Measurements from ENCODE around the gene PRR12. TPM values are rescaled to one million over a fixed set of nuclear protein-coding genes. Genes with fewer than 3 reads are reported as not detected.

The PRR12 gene
- total and polyA plus RNA-seq, 2 donors (not counting 3 experiments of a cell fraction or from before 2014, with no cell fraction given) = 1.9 to 37.0 TPM

DNA sequence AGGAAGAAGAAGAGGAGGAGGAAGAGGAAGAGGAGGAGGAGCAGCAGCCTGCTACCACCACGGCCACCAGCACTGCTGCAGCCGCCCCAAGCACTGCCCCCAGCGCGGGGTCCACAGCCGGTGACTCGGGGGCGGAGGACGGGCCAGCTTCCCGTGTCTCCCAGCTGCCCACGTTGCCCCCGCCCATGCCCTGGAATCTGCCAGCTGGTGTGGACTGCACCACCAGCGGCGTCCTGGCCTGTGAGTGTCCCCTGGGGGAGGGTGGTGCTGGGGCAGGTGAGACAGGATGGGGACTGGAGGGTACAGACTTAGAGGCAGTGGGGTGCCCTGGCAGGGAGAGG lies 62.5 kb downstream of the PRR12 start:
- POLR2A ChIA-PET = no interaction called here
- Histone ChIP-seq H2AFZ (ENCODE audit: low read depth, low read length) (no peak overlapping the region), H3K9me3 (replicated peaks; ENCODE audit: control insufficient read depth, insufficient read depth, low read length) (no peaks in the 10 kb centered on the region), H3K9me1 (replicated peaks; ENCODE audit: control insufficient read depth, extremely low read depth, insufficient read depth, low read length) (no peaks in the 10 kb centered on the region), H3K27ac (ENCODE audit: insufficient read depth, low read depth, low read length) (no peak overlapping the region), H3K4me2 (ENCODE audit: insufficient read depth, low read length) (no peak overlapping the region), H4K20me1 (replicated peaks; ENCODE audit: control insufficient read depth, extremely low read depth, insufficient read depth, low read length) (no peaks in the 10 kb centered on the region), H3K9ac (replicated peaks; ENCODE audit: extremely low read depth, insufficient read depth, low read length) (no peak overlapping the region), H3K36me3 (ENCODE audit: control insufficient read depth in 2 of 2, extremely low read depth in 1 of 2, insufficient read depth in 2 of 2, low read length in 2 of 2) (peaks cover 15 to 60% of the 10 kb centered on the region in 2 experiments), H3K4me1 (ENCODE audit: control insufficient read depth, extremely low read depth, insufficient read depth, low read length) (no peaks in the 10 kb centered on the region), H3K27me3 (ENCODE audit: control insufficient read depth in 2 of 2, insufficient read depth in 2 of 2, low read length in 2 of 2) (no peaks in the 10 kb centered on the region), H3K4me3 (replicated peaks in 1 of 3; ENCODE audit: insufficient read depth in 1 of 3, low read depth in 1 of 3, low read length in 3 of 3) (no peak overlapping the region), H3K79me2 (ENCODE audit: control insufficient read depth, insufficient read depth, low read length) (no peaks in the 10 kb centered on the region)
- TF ChIP-seq JUN (IDR thresholded peaks at IDR 0.05; ENCODE audit: borderline replicate concordance, insufficient read depth, insufficient read length, low read depth) (no peak), FOS (IDR thresholded peaks at IDR 0.05; ENCODE audit: borderline replicate concordance, insufficient read depth, low read length) (no peak), GATA2 (IDR thresholded peaks at IDR 0.05; ENCODE audit: insufficient read depth, insufficient read length, low read depth, low read length) (no peak), POLR2A (IDR thresholded peaks at IDR 0.05; ENCODE audit: low read depth, low read length) (no peak), EZH2 (IDR thresholded peaks at IDR 0.05; ENCODE audit: borderline replicate concordance, low read depth, low read length, severe bottlenecking) (no peak), MYC (IDR thresholded peaks at IDR 0.05; ENCODE audit: low read depth, low read length) (no peak), POLR2AphosphoS5 (IDR thresholded peaks at IDR 0.05; ENCODE audit: insufficient read depth, low read depth, low read length) (no peak)
- TF ChIP-seq, protein P1, sequence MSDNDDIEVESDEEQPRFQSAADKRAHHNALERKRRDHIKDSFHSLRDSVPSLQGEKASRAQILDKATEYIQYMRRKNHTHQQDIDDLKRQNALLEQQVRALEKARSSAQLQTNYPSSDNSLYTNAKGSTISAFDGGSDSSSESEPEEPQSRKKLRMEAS (IDR thresholded peaks at IDR 0.05; ENCODE audit: insufficient read depth, insufficient read length) = no peak
- TF ChIP-seq, protein P2, sequence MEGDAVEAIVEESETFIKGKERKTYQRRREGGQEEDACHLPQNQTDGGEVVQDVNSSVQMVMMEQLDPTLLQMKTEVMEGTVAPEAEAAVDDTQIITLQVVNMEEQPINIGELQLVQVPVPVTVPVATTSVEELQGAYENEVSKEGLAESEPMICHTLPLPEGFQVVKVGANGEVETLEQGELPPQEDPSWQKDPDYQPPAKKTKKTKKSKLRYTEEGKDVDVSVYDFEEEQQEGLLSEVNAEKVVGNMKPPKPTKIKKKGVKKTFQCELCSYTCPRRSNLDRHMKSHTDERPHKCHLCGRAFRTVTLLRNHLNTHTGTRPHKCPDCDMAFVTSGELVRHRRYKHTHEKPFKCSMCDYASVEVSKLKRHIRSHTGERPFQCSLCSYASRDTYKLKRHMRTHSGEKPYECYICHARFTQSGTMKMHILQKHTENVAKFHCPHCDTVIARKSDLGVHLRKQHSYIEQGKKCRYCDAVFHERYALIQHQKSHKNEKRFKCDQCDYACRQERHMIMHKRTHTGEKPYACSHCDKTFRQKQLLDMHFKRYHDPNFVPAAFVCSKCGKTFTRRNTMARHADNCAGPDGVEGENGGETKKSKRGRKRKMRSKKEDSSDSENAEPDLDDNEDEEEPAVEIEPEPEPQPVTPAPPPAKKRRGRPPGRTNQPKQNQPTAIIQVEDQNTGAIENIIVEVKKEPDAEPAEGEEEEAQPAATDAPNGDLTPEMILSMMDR (IDR thresholded peaks at IDR 0.05; ENCODE audit: extremely low read depth in 1 of 2, insufficient read depth in 1 of 2, low read depth in 1 of 2, low read length in 2 of 2) = no peak
- dilution Hi-C loops (cut with MboI; ENCODE audit: extremely low pct_ligation_motif_present, low sequenced_read_pairs) (no loop called here), intact Hi-C loops (cut with micrococcal nuclease) (no loop called here)
- BruUV-seq (replicated peaks) = no TSS peak
- CTCF ChIA-PET = no interaction called here
- DNase-seq (ENCODE audit: low read depth, low spot score) (no peak), FAIRE-seq (no peak)
